GM08714 (cell line): Measurements from ENCODE around the gene ATP11B.
"Not testable (repeated sequence)": the region's sequence is repeated elsewhere in the genome, so short reads cannot be mapped to it uniquely, and the experiment has no call there.

ENCODE experiments used
- H3K4me3 ChIP-seq: fragments of 200-500 bp; sonication (Bioruptor generic); 2 replicates; pipeline ENCODE4 v1.5.1; 2014; ENCODE audit warnings: mild to moderate bottlenecking, low read length, inconsistent platforms
- ZNF274 ChIP-seq: IDR thresholded peaks from 2 replicates; pipeline ENCODE4 v1.6.1; 2012; ENCODE audit warnings: mild to moderate bottlenecking, low read depth, low read length

The ATP11B gene

GRCh38 chr3:182786564-182787196, 6.6 kb upstream of the ATP11B start:
- no peak for TF ChIP-seq ZNF274
- H3K4me3 ChIP-seq = no peak overlapping the region

GRCh38 chr3:182787302-182788036, 5.8 kb upstream of the ATP11B start:
- TF ChIP-seq ZNF274 = no peak
- H3K4me3 ChIP-seq = no peak overlapping the region

GRCh38 chr3:182789371-182789770, 3.9 kb upstream of the ATP11B start:
- no peak for TF ChIP-seq ZNF274

GRCh38 chr3:182790612-182791011, 2.7 kb upstream of the ATP11B start:
- no peak overlapping the region for H3K4me3 ChIP-seq
- TF ChIP-seq ZNF274 = no peak

More at GRCh38 chr3:182789371-182789770, 3.9 kb upstream of the ATP11B start:
- no peak overlapping the region for H3K4me3 ChIP-seq

GRCh38 chr3:182793663-182794454, 555 bp downstream of the ATP11B start:
- H3K4me3 ChIP-seq = peak overlapping the region; percentile 91
- TF ChIP-seq ZNF274 = no peak

- H3K4me3 ChIP-seq = peak overlapping the region; percentile 91
- no peak for TF ChIP-seq ZNF274
Measured at GRCh38 chr3:182794455-182795388, 1.4 kb downstream of the ATP11B start.

- H3K4me3 ChIP-seq = peak overlapping the region; percentile 91; the same call in 1 of the 2 replicates
- TF ChIP-seq ZNF274 = no peak
Measured at GRCh38 chr3:182795389-182795782, 2.1 kb downstream of the ATP11B start.

- TF ChIP-seq ZNF274 = no peak
- no peak overlapping the region for H3K4me3 ChIP-seq
Measured at GRCh38 chr3:182796310-182796709, 3.0 kb downstream of the ATP11B start.

GRCh38 chr3:182797876-182798275, 4.6 kb downstream of the ATP11B start:
- no peak for TF ChIP-seq ZNF274
- no peak overlapping the region for H3K4me3 ChIP-seq

GRCh38 chr3:182799143-182799542, 5.8 kb downstream of the ATP11B start:
- not testable (repeated sequence) for H3K4me3 ChIP-seq

GRCh38 chr3:182800508-182800907, 7.2 kb downstream of the ATP11B start:
- no peak overlapping the region for H3K4me3 ChIP-seq
- no peak for TF ChIP-seq ZNF274

GRCh38 chr3:182802413-182803390, 9.4 kb downstream of the ATP11B start:
- TF ChIP-seq ZNF274 = no peak
- H3K4me3 ChIP-seq = no peak overlapping the region

- H3K4me3 ChIP-seq = no peak overlapping the region
- TF ChIP-seq ZNF274 = no peak
Measured at GRCh38 chr3:182803596-182803995, 10.3 kb downstream of the ATP11B start.

GRCh38 chr3:182807061-182807460, 13.8 kb downstream of the ATP11B start:
- TF ChIP-seq ZNF274 = no peak
- no peak overlapping the region for H3K4me3 ChIP-seq
